ENCODE measurements around the gene CLOCK. TPM values are rescaled to one million over a fixed set of nuclear protein-coding genes. Genes with fewer than 3 reads are reported as not detected.
"Not testable (repeated sequence)": the region's sequence is repeated elsewhere in the genome, so short reads cannot be mapped to it uniquely, and the experiment has no call there.

Gene CLOCK, protein sequence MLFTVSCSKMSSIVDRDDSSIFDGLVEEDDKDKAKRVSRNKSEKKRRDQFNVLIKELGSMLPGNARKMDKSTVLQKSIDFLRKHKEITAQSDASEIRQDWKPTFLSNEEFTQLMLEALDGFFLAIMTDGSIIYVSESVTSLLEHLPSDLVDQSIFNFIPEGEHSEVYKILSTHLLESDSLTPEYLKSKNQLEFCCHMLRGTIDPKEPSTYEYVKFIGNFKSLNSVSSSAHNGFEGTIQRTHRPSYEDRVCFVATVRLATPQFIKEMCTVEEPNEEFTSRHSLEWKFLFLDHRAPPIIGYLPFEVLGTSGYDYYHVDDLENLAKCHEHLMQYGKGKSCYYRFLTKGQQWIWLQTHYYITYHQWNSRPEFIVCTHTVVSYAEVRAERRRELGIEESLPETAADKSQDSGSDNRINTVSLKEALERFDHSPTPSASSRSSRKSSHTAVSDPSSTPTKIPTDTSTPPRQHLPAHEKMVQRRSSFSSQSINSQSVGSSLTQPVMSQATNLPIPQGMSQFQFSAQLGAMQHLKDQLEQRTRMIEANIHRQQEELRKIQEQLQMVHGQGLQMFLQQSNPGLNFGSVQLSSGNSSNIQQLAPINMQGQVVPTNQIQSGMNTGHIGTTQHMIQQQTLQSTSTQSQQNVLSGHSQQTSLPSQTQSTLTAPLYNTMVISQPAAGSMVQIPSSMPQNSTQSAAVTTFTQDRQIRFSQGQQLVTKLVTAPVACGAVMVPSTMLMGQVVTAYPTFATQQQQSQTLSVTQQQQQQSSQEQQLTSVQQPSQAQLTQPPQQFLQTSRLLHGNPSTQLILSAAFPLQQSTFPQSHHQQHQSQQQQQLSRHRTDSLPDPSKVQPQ
- 5.5 TPM for polyA plus RNA-seq (2012; ENCODE audit: missing spikeins)

DNA sequence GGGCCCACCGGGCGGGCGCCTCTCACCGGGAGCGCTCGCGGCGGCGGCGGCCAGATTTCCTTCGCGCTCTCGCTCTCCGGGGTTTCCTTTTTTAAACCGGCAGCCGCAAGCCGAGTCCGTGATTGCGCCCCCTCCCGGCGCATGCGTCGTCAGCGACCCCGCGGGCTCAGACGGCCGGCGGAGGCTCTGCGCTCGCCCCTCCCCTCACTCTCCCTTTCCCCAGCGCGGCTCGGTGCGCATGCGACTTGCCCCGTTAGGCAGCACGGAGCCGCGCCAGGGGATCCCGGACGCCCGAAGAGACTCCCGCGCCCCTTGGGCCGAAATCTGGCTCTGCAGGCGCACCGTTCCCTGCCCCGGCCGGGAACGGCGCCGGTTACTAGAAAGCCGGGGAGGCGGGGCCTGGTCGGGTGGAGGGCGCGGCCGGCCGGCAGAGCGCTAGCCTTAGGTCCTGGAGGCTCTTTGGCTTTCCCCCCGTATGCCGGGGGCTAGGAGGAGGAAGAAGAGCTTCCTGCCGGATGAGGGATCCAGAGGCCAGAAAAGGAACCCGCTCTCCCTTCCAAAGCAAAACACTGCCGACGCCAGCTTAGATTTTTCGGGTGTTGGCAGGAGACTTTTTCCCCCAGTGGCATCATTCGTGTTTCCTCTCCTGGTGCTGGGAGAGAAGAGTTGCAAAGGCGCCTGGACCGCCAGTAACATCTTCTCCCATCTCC lies at the start of gene CLOCK:
Gene CLOCK, minus strand, starts transcription at position 154 of the 710 bp plus-strand sequence. CDS start 64,124 bp downstream, outside the sequence.
- peak; percentile 66 for FAIRE-seq
- TF ChIP-seq POLR2A (IDR thresholded peaks at IDR 0.05; ENCODE audit: low read depth, low read length): no peak; the same call in 1 of the 2 replicates
- no peak for TF ChIP-seq TAF1 (IDR thresholded peaks at IDR 0.05; ENCODE audit: borderline replicate concordance, low read depth, low read length)
- TF ChIP-seq POLR2AphosphoS5 (IDR thresholded peaks at IDR 0.05; ENCODE audit: low read depth, low read length): no peak
- peak; percentile 76 for DNase-seq (ENCODE audit: insufficient read length)

- FAIRE-seq: no peak
- DNase-seq (ENCODE audit: insufficient read length): no peak
- TF ChIP-seq TAF1 (IDR thresholded peaks at IDR 0.05; ENCODE audit: borderline replicate concordance, low read depth, low read length): no peak
- TF ChIP-seq POLR2A (IDR thresholded peaks at IDR 0.05; ENCODE audit: low read depth, low read length): no peak
- no peak for TF ChIP-seq POLR2AphosphoS5 (IDR thresholded peaks at IDR 0.05; ENCODE audit: low read depth, low read length)
Measured at GRCh38 chr4:55592014-55592413, 45.3 kb upstream of the CLOCK start, which contains the start of gene PDCL2. Gene PDCL2 (minus strand): TSS chr4:55592245. CDS start chr4:55592109, 136 bp downstream.

DNA sequence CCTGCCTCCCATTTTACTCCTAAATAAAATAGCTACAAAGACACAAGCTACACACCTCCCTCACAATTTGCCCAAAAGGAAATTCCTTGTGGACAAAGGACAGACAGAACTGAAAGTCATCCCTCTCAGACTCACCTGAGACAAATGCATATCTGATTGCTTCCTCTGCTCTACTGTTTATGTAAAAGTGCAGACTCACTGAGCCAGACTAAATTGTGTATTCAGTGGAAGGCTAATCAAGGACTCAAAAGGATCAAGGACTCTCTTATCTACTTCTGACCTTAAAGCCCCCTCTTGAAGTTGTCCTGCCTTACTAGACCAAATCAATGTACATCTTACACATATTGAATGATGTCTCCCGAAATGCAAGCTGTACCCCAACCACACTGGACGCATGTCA lies 41.5 kb upstream of the CLOCK start:
- FAIRE-seq (no peak), DNase-seq (ENCODE audit: insufficient read length) (no peak)
- no peak for TF ChIP-seq TAF1 (IDR thresholded peaks at IDR 0.05; ENCODE audit: borderline replicate concordance, low read depth, low read length)
- no peak for TF ChIP-seq POLR2A (IDR thresholded peaks at IDR 0.05; ENCODE audit: low read depth, low read length)
- no peak for TF ChIP-seq POLR2AphosphoS5 (IDR thresholded peaks at IDR 0.05; ENCODE audit: low read depth, low read length)

DNA sequence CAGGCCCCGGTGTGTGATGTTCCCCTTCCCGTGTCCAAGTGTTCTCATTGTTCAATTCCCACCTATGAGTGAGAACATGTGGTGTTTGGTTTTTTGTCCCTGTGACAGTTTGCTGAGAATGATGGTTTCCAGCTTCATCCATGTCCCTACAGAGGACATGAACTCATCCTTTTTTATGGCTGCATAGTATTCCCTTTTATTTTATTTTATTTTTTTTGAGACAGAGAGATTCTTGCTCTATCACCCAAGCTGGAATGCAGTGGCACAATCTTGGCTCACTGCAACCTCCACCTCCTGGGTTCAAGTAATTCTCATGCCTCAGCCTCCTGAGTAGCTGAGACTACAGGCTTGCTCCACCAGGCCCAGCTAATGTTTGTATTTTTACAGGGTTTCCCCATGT lies 36.1 kb upstream of the CLOCK start:
- DNase-seq (ENCODE audit: insufficient read length); FAIRE-seq: not testable (repeated sequence)

DNA sequence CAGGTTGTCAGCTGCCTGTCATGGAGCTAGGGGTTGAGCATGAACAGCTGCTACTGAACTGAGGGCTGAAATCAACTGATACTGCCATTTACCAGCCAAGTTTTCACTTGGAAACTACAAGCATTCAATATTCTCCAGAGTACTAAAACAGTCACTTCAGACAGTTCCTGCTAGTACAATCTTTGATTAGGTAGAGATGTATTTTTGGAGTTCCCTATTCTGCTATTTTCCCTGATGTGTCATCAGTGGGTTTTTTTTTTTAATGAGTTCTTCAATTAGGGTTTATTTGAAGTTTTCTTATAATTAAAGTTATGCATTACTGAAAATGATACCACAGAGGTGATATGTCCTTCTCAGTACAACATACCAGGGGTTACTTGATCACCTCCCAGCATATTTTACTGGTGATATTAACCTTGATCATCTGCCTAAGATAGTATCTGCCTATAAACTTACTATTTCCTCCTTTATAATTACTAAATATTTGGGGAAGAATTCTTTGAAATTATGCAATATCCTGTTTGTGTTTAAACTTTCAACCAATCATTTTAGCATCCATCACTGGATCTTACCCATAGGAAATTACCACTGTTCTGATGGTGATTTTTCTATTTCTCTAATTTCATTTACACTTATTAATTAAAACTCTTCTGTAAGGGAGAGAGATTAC lies 31.8 kb upstream of the CLOCK start:
- DNase-seq (ENCODE audit: insufficient read length) (no peak), FAIRE-seq (no peak)

DNA sequence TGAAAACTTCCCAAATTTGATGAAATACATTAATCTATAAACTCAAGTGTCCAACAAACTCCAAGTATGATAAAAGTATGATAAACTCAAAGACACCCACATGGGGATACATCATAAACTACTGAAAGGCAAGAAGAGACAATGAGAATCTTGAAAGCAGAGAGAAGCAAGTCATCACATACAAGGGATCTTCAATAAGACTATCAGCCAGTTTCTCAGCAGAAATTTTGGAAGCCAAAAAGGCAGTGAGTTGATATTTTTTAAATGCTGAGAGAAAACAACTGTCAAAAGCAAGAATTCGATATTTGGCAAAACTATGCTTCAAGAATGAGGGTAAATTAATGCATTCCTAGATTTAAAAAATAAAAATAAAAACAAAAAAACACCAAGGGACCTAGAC lies 28.8 kb upstream of the CLOCK start:
- TF ChIP-seq POLR2AphosphoS5 (IDR thresholded peaks at IDR 0.05; ENCODE audit: low read depth, low read length) (no peak), TAF1 (IDR thresholded peaks at IDR 0.05; ENCODE audit: borderline replicate concordance, low read depth, low read length) (no peak), POLR2A (IDR thresholded peaks at IDR 0.05; ENCODE audit: low read depth, low read length) (no peak)
- DNase-seq (ENCODE audit: insufficient read length) (no peak), FAIRE-seq (no peak)

More for the DNA sequence above, 31.8 kb upstream of the CLOCK start:
- TF ChIP-seq TAF1 (IDR thresholded peaks at IDR 0.05; ENCODE audit: borderline replicate concordance, low read depth, low read length) (no peak), POLR2AphosphoS5 (IDR thresholded peaks at IDR 0.05; ENCODE audit: low read depth, low read length) (no peak), POLR2A (IDR thresholded peaks at IDR 0.05; ENCODE audit: low read depth, low read length) (no peak)

DNA sequence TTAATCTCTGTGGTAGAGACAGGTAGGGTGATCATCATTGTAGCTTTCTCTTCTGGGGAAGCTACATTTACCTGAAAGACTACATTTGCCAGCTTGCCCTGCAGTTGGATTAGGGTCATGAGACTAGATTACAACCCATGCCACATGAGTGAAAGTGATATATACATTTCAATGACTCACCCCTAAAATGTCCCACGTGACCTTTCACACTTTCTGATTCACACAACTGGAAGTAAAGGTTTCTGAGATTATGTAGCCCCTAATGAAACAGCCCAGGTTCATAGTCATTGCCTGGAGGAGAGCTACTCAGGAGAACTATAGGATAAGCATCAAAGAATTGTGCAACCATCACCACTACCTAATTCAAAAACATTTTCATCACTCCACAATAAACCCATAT lies 27.5 kb upstream of the CLOCK start:
- DNase-seq (ENCODE audit: insufficient read length) (no peak), FAIRE-seq (no peak)
- TF ChIP-seq POLR2AphosphoS5 (IDR thresholded peaks at IDR 0.05; ENCODE audit: low read depth, low read length) (no peak), TAF1 (IDR thresholded peaks at IDR 0.05; ENCODE audit: borderline replicate concordance, low read depth, low read length) (no peak), POLR2A (IDR thresholded peaks at IDR 0.05; ENCODE audit: low read depth, low read length) (no peak)

DNA sequence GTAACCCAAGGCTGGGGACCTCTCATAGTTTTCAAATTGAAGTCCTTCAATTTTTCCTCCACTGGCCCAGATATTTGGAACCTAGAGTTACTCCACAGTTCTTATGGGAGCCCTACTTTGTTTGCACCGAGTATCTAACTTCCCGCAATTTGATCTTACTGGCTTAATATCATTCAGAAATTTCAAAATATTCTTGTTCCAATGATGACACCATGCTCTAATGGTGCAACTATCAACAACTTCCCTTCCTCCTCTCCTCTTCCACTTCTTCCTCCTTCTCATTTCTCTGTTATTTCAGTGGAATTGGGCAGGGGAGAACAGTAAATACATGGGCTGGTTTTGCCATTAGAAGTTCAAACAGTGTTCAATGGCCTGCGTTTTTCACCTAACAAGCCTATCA lies 25.1 kb upstream of the CLOCK start:
- no peak for FAIRE-seq
- TF ChIP-seq TAF1 (IDR thresholded peaks at IDR 0.05; ENCODE audit: borderline replicate concordance, low read depth, low read length) (no peak), POLR2AphosphoS5 (IDR thresholded peaks at IDR 0.05; ENCODE audit: low read depth, low read length) (no peak), POLR2A (IDR thresholded peaks at IDR 0.05; ENCODE audit: low read depth, low read length) (no peak)
- no peak for DNase-seq (ENCODE audit: insufficient read length)

DNA sequence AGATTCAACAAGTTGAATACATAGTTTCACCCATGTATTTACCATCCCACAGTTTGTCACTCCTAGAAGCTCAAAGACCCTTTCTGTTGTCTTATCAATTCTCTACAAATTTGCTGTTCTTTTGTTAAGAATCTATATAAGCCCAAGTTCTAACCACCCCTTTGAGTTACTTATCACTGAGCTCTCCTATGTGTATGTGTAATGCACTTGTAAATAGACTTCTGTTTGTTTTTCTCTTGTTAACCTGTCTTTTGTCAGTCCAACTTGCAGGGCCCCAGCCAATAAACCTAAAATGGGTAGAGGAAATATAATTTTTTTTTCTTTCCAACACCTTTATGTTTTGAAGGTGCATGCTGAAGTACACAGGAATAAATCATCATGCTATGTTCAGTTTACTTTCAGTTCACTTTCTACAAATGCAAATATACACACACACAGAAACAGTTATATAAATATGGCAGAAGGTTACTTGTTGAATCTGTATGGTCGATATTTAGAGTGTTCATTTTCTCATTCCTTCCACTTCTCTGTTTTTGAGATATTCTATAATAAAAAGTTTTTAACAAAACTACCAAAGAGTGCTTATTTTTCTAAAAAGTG lies 22.3 kb upstream of the CLOCK start:
- FAIRE-seq: no peak

DNA sequence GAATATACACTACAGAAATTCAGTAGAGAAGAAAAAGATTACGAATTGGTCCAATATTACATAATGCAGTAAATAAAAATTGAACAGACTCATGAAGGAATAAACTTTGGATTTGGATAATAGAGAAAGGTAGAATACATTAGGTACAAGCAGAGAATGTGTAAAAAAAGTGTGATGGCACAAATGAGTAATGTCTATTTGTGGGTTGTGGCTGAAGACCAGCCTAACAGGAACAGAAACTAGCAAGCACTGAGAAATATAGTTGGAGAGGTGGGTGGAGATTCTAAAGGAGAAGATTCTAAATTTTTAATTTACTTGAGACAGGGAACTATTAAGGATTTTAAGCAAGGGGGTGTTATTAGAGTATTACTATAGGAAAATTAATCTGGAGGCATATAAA lies 15.2 kb upstream of the CLOCK start:
- no peak for FAIRE-seq
- no peak for TF ChIP-seq POLR2A (IDR thresholded peaks at IDR 0.05; ENCODE audit: low read depth, low read length)
- no peak for TF ChIP-seq POLR2AphosphoS5 (IDR thresholded peaks at IDR 0.05; ENCODE audit: low read depth, low read length)
- no peak for TF ChIP-seq TAF1 (IDR thresholded peaks at IDR 0.05; ENCODE audit: borderline replicate concordance, low read depth, low read length)

More for the DNA sequence above, 22.3 kb upstream of the CLOCK start:
- no peak for DNase-seq (ENCODE audit: insufficient read length)
- TF ChIP-seq POLR2A (IDR thresholded peaks at IDR 0.05; ENCODE audit: low read depth, low read length): no peak
- TF ChIP-seq TAF1 (IDR thresholded peaks at IDR 0.05; ENCODE audit: borderline replicate concordance, low read depth, low read length): no peak
- TF ChIP-seq POLR2AphosphoS5 (IDR thresholded peaks at IDR 0.05; ENCODE audit: low read depth, low read length): no peak

More for the DNA sequence above, 15.2 kb upstream of the CLOCK start:
- DNase-seq (ENCODE audit: insufficient read length): no peak
